HCT116 (cell line): ENCODE data around the gene ARSG.

Experiments used
- CBX3 ChIP-seq: IDR thresholded peaks from 2 replicates; pipeline ENCODE4 v1.6.1; 2012; ENCODE audit warnings: low read depth
- EZH2 ChIP-seq: fragments of 200-600 bp; sonication (generic); IDR thresholded peaks from 2 replicates; pipeline ENCODE4 v1.6.1; 2017; ENCODE audit warnings: antibody characterized with exemption, mixed run types
- EZH2phosphoT487 ChIP-seq: fragments of 200-600 bp; IDR thresholded peaks from 2 replicates; pipeline ENCODE4 v1.6.1; 2018; ENCODE audit warnings: antibody characterized with exemption, borderline replicate concordance
- FOSL1 ChIP-seq: IDR thresholded peaks from 2 replicates; pipeline ENCODE4 v1.6.1; 2012; ENCODE audit warnings: low read depth
- JUND ChIP-seq: IDR thresholded peaks from 2 replicates; pipeline ENCODE4 v1.6.1; 2012
- POLR2A ChIP-seq: IDR thresholded peaks from 2 replicates; pipeline ENCODE4 v1.7.0; 2011; ENCODE audit warnings: borderline replicate concordance; ENCODE audit not compliant: insufficient read depth, insufficient read length; ENCODE audit errors: extremely low read depth
- POLR2AphosphoS5 ChIP-seq: IDR thresholded peaks from 2 replicates; pipeline ENCODE4 v1.6.1; 2011; ENCODE audit warnings: mild to moderate bottlenecking, low read depth, low read length, moderate library complexity
- RAD21 ChIP-seq: IDR thresholded peaks from 2 replicates; pipeline ENCODE4 v1.6.1; 2012; ENCODE audit warnings: low read depth, mild to moderate bottlenecking
- SRF ChIP-seq: IDR thresholded peaks from 2 replicates; pipeline ENCODE4 v1.6.1; 2012; ENCODE audit warnings: low read depth
- YY1 ChIP-seq: IDR thresholded peaks from 2 replicates; pipeline ENCODE4 v1.6.1; 2011; ENCODE audit warnings: low read length, low read depth, moderate library complexity, mild to moderate bottlenecking; ENCODE audit not compliant: insufficient replicate concordance; ENCODE audit errors: extremely low read depth
- ZFX ChIP-seq: fragments of 450-650 bp; IDR thresholded peaks from 2 replicates; pipeline ENCODE4 v1.6.1; 2017
- TF ChIP-seq, protein P1 (sequence below), 3 experiments: fragments of 200-600 bp in 1 of 3; sonication (generic) in 1 of 3; IDR thresholded peaks in 2 of 3; conservative IDR thresholded peaks in 1 of 3; 2 replicates each; pipeline ENCODE4 v1.5.1; 2012 to 2017; ENCODE audit warnings: low read depth in 2 of 3, low read length in 2 of 3, antibody characterized with exemption in 1 of 3, borderline replicate concordance in 1 of 3, control low read depth in 1 of 3, mild to moderate bottlenecking in 1 of 3, mixed read lengths in 1 of 3, mixed run types in 1 of 3, moderate library complexity in 1 of 3; ENCODE audit not compliant: insufficient read depth in 1 of 3
- TF ChIP-seq, protein P2 (sequence below): IDR thresholded peaks from 2 replicates; pipeline ENCODE4 v1.6.1; 2012; ENCODE audit warnings: low read depth
- TF ChIP-seq, protein P3 (sequence below): IDR thresholded peaks from 2 replicates; pipeline ENCODE4 v1.6.1; 2012

DNA sequence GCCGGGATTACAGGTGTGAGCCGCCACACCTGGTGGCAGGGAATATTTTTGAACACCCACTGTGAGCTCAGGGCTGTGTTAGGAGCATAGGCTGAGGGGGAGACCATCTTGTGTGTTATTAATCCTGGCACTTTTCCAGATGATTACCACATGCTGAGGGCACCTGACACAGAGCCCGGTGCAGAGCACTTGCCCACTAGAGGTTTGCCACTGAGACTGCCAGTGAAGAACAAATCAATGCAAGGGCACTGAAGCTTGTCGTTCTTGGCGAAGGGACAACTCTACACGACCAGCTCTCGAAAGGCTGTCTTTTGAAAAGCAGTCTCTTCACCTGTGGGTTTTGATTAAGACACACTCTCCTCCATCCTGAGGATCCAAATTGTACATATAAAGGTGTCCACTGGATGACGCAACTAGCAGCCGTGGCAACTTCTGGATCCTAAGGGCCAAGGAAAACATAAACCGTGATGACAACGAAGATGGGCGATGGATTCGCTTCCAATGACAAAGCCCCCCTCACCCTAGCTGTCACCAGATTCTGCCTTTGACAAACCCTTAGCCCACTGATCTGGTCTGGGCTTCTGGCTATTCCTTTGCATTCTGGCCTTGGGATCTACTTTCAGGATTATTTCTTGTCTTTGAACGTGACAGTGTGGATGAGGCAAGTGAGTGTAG, 137.3 kb downstream of the ARSG start:
- TF ChIP-seq, protein P1, sequence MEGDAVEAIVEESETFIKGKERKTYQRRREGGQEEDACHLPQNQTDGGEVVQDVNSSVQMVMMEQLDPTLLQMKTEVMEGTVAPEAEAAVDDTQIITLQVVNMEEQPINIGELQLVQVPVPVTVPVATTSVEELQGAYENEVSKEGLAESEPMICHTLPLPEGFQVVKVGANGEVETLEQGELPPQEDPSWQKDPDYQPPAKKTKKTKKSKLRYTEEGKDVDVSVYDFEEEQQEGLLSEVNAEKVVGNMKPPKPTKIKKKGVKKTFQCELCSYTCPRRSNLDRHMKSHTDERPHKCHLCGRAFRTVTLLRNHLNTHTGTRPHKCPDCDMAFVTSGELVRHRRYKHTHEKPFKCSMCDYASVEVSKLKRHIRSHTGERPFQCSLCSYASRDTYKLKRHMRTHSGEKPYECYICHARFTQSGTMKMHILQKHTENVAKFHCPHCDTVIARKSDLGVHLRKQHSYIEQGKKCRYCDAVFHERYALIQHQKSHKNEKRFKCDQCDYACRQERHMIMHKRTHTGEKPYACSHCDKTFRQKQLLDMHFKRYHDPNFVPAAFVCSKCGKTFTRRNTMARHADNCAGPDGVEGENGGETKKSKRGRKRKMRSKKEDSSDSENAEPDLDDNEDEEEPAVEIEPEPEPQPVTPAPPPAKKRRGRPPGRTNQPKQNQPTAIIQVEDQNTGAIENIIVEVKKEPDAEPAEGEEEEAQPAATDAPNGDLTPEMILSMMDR (IDR thresholded peaks at IDR 0.05 in 2 of 3, conservative IDR thresholded peaks at IDR 0.05 in 1 of 3; ENCODE audit: borderline replicate concordance in 1 of 3, insufficient read depth in 1 of 3, low read depth in 2 of 3, low read length in 2 of 3) = no peak
- TF ChIP-seq FOSL1 = no peak
- TF ChIP-seq CBX3 = no peak
- no peak for TF ChIP-seq EZH2
- TF ChIP-seq EZH2phosphoT487 = no peak
- TF ChIP-seq POLR2A = no peak
- no peak for TF ChIP-seq POLR2AphosphoS5
- no peak for TF ChIP-seq SRF
- TF ChIP-seq, protein P2, sequence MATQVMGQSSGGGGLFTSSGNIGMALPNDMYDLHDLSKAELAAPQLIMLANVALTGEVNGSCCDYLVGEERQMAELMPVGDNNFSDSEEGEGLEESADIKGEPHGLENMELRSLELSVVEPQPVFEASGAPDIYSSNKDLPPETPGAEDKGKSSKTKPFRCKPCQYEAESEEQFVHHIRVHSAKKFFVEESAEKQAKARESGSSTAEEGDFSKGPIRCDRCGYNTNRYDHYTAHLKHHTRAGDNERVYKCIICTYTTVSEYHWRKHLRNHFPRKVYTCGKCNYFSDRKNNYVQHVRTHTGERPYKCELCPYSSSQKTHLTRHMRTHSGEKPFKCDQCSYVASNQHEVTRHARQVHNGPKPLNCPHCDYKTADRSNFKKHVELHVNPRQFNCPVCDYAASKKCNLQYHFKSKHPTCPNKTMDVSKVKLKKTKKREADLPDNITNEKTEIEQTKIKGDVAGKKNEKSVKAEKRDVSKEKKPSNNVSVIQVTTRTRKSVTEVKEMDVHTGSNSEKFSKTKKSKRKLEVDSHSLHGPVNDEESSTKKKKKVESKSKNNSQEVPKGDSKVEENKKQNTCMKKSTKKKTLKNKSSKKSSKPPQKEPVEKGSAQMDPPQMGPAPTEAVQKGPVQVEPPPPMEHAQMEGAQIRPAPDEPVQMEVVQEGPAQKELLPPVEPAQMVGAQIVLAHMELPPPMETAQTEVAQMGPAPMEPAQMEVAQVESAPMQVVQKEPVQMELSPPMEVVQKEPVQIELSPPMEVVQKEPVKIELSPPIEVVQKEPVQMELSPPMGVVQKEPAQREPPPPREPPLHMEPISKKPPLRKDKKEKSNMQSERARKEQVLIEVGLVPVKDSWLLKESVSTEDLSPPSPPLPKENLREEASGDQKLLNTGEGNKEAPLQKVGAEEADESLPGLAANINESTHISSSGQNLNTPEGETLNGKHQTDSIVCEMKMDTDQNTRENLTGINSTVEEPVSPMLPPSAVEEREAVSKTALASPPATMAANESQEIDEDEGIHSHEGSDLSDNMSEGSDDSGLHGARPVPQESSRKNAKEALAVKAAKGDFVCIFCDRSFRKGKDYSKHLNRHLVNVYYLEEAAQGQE = no peak
- TF ChIP-seq, protein P3, sequence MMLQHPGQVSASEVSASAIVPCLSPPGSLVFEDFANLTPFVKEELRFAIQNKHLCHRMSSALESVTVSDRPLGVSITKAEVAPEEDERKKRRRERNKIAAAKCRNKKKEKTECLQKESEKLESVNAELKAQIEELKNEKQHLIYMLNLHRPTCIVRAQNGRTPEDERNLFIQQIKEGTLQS = no peak
- no peak for TF ChIP-seq RAD21
- no peak for TF ChIP-seq ZFX
- TF ChIP-seq YY1 = no peak
- TF ChIP-seq JUND = no peak
